NT2/D1 (cell line): Measurements from ENCODE around the gene DCP1A.

Experiments
- SUZ12 ChIP-seq: IDR thresholded peaks from 2 replicates; pipeline ENCODE4 v1.6.1; 2011; ENCODE audit not compliant: insufficient read length, insufficient read depth; ENCODE audit errors: extremely low read depth
- YY1 ChIP-seq: IDR thresholded peaks from 2 replicates; pipeline ENCODE4 v1.6.1; 2011; ENCODE audit not compliant: insufficient read length, insufficient read depth
- ZNF274 ChIP-seq: IDR thresholded peaks from 2 replicates; pipeline ENCODE4 v1.6.1; 2011; ENCODE audit warnings: mild to moderate bottlenecking, low read depth, low read length

DNA sequence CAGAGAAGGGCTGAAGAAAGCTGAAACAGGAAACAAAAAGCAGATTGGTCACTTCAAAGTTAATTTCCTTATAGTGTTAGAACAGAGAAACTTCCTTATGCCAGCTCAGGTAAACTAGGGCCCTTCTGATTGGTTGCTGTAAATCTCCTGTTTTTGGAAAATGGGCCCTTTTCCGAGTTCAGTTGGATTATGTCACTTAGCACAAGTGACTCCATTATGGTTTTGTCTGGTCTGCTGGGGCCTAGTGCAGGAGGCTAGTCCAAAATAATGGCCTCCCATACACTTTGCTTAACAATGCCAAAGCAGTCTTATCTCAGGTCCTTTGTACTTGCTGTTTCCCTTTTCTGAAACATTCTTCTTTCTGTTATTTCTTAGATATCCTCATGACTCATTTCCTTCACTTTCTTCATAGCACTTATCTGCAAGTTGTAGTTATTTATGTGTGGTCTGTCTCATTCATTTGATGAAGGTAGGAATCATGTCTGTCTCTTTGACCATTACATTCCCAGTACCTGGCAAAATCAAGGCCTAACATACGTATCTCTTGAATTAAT is 7.7 kb upstream of the DCP1A start:
- TF ChIP-seq YY1: no peak
- TF ChIP-seq ZNF274: no peak
- TF ChIP-seq SUZ12: no peak
